T follicular helper cell (primary cell): ENCODE measurements around the gene ASTN1.
"Not testable (repeated sequence)": the region's sequence is repeated elsewhere in the genome, so short reads cannot be mapped to it uniquely, and the experiment has no call there.

Source experiments
- DNase-seq: peaks from one replicate; pipeline ENCODE4 v3.0.0-alpha.2; 2020; ENCODE audit warnings: low read depth

The ASTN1 gene

DNA sequence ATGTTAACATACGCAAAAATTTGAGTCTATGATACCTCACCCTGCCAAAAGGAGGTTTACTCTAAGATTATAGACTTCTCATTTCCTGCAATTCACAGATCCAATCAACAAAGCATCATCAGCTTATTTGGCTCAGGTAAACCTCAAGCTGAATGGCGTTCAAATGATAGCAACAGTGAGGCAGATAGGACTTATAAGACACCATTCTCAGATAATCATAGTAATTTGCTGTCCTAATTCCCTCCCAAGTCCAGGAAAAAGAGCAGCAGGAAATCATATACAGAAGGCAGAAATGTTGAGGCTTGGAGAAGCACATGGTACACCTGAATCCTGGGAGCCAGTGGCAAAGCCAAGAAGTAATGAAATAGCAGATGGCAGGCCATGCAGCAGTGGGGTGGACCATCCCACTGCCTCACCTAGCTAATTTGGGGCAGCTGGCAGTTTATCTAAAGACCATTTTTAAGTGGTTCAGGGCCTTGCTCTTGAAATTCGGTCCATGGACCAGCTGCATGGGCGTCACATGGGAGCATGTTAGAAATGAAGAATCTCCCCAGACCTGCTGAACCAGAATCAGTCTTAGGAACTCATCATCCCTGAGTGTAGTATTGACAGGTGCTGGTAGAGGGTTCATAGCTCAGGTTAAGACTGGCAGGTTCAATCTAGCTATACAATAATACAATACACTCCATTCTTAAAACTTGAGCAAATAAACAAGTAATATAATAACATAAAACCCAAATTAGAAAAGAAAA is 57.7 kb downstream of the ASTN1 start:
- no peak for DNase-seq

GRCh38 chr1:177106196-177106595 is 58.3 kb downstream of the ASTN1 start:
- DNase-seq: no peak

DNA sequence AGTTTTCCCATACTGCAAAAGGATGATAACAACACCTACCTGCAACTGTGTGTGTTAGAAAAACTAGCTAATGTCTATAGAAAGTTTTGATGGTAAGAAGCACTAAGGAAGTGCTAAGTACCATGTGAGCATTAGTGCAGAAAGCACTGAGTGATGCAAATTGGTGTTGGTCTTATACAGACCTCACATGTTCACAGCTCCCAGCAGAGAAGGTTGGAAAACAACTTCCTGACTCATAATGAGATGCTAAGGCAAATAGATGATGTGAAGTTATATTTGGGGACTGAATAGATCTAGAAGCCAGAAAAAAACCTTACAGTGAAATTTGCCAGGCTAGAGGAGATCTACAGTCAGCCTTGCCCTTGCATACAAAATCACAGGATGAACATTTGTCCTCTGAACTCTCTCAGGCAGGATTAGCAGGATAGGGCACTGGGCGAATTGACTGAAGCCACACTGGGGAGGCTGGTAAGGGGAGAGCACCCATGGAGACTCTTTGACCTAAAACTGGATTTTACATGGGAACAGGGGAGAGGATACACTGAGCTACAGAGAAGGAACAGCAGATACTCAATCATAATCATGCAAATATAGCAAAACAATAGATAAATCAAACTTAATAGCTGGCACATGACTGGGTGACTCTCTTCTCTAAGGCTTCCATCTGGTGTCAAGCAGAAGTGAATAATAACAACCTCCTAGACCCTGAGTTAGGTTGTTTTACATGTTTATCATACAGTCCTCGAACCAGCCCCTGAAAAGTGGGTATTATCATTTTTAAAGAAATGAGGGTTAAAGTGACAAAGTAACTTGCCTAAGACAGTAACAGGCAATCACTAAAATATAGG is 61.3 kb downstream of the ASTN1 start:
- DNase-seq: no peak

GRCh38 chr1:177092001-177092400 is 72.5 kb downstream of the ASTN1 start:
- DNase-seq: no peak

GRCh38 chr1:177091040-177091439 is 73.5 kb downstream of the ASTN1 start:
- DNase-seq: no peak

- DNase-seq: no peak
Measured at GRCh38 chr1:177088966-177089365, 75.5 kb downstream of the ASTN1 start.

GRCh38 chr1:177082855-177083693 is 81.4 kb downstream of the ASTN1 start:
- no peak for DNase-seq

DNA sequence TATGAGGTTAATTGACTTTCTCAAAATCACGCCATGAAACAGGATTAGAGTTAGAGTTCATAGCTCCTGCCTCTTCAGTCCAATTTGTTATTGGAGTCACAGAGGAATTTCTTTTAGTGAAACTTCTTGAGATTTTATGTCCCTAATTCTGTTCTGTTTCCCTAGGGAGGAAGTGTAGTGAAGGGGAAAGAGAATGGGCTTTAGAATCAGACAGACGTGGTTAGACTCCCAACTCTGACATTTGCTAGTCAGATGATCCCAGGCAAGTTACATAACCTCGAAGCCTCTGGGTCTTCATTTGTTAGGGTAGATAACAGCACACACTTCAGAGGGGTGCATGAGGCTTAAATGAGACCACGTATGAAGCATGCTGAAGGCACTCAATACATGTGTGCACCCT is 83.9 kb downstream of the ASTN1 start:
- no peak for DNase-seq

GRCh38 chr1:177077734-177078499 is 86.6 kb downstream of the ASTN1 start:
- DNase-seq: no peak

- no peak for DNase-seq
Measured at GRCh38 chr1:177077006-177077405, 87.5 kb downstream of the ASTN1 start.

GRCh38 chr1:177074811-177075210 is 89.7 kb downstream of the ASTN1 start:
- DNase-seq: not testable (repeated sequence)

DNA sequence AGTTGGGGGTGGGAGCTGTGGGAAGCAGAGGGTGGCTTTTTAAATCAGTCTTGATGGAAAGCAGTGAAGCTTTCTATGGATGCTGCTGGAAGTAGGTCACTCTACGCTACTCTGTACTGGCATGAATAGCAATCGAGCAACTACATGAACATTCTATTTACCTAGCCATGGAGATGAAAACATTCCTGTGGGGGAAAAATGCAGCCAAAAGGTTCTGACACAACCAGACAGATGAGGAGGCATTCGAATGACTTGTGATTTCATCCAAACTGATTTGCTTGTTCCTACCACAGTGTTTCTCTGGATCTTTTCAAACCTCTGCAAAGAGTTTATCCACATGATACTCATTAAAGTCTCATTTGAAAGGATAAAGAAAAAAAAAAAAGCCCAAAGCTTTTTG is 95.0 kb downstream of the ASTN1 start:
- no peak for DNase-seq

GRCh38 chr1:177067752-177068410 is 96.6 kb downstream of the ASTN1 start:
- DNase-seq: no peak

GRCh38 chr1:177065430-177065829 is 99.1 kb downstream of the ASTN1 start:
- no peak for DNase-seq

DNA sequence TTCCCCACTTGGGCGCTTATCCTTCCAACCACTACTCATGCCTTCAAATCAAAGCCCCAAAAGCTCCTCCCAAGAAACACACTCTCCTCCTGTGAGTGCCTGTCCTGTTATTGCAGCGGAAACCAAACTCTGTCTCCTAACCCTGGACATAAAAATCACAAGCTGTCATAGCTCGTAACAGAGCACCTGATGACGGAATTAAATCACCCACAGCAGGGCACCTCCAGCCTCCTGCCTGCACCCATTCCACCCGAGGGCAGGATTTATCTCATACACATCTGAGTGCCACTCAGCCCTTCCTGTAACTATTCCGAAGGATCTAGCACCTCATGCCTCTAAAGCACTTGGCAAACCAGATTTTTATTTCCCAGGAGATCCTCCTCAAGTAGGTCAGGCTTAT is 100.9 kb downstream of the ASTN1 start:
- no peak for DNase-seq

GRCh38 chr1:177054542-177054941 is 110.0 kb downstream of the ASTN1 start:
- DNase-seq: no peak

DNA sequence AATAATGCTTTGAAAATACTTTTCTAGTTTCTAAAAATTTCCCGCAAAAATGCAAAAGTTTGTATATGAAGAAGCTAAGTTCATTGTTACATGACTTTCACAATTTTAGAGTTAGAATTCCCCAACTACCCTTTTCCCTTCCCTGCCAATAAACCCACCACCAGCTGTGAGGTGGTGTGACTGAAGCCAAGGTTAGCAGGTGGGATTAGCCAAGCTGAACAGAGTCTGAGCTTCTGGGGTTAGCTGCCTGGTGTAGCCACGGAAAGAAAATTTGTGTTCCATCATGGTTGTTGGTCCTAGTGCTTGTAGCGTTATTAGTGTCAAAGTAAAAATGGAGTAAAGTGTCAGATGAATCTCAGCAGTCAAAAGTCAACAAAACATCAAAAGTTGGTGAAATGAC is 110.9 kb downstream of the ASTN1 start:
- DNase-seq: no peak

- no peak for DNase-seq
Measured at GRCh38 chr1:177048314-177049069, 116.0 kb downstream of the ASTN1 start.

DNA sequence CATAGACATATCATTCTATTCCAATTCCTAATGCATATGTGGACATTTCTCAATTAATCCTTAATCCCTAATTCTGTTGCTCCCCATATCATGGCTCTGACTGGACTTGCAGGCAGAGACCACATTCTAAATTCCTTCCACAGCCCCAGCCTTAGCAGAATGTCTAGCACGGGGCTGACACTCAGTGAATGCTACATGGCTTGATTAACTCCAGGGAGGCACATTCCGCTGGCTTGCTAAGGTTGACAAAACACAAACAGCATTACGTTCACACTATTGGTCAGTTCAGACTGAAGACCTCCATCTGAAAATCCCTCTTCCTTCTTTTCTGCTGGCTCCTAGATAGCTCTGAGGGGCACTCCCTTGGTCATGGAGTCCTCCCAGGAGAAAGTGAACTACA is 119.4 kb downstream of the ASTN1 start:
- DNase-seq: no peak

- no peak for DNase-seq
Measured at GRCh38 chr1:177044390-177044789, 120.1 kb downstream of the ASTN1 start.
